Endothelial cell of umbilical vein (primary cell): ENCODE data around the gene BCL2L14. TPM values are rescaled to one million over a fixed set of nuclear protein-coding genes. Genes with fewer than 3 reads are reported as not detected.

Experiments used
- BruUV-seq: library from RNA; stranded (reverse); fragments of 400-500 nt; replicated peaks from 2 replicates; lab custom pipeline; 2021; lab: Mats Ljungman, UMichigan
- CTCF ChIA-PET: fragments of 300-600, 350-600 bp; sonication (Branson Sonifier 250); formaldehyde crosslinking; loops from one replicate; lab custom pipeline; 2021; ENCODE audit warnings: antibody characterized with exemption, inconsistent platforms; lab: Charles Lee
- POLR2A ChIA-PET: fragments of 300-600, 350-600 bp; sonication (Branson Sonifier 250); formaldehyde crosslinking; loops from one replicate; lab custom pipeline; 2021; ENCODE audit warnings: antibody characterized with exemption, inconsistent platforms; lab: Charles Lee
- DNase-seq: peaks from one replicate; pipeline ENCODE4 v3.0.0-alpha.2; 2011; ENCODE audit warnings: low read depth, low spot score
- FAIRE-seq: peaks from 2 replicates; lab custom pipeline; 2011; peaks lifted over from hg19 to GRCh38; lab: Jason Lieb, UNC
- H2AFZ ChIP-seq: 2 replicates; pipeline ENCODE4 v1.6.0; 2012; ENCODE audit warnings: low read depth, low read length, control low read depth, inconsistent platforms
- H3K27ac ChIP-seq: 2 replicates; pipeline ENCODE4 v1.5.1; 2011; ENCODE audit warnings: low read depth, mild to moderate bottlenecking, control low read depth, low read length, moderate library complexity; ENCODE audit not compliant: insufficient read depth
- H3K27me3 ChIP-seq, 2 experiments: 2 replicates each; pipeline versions ENCODE4 v1.6.0 to v1.6.1; 2011; ENCODE audit warnings: low read length in 2 of 2, mixed read lengths in 1 of 2; ENCODE audit not compliant: control insufficient read depth in 2 of 2, insufficient read depth in 2 of 2
- H3K36me3 ChIP-seq, 2 experiments: 2 replicates in 1 of 2; 3 replicates in 1 of 2; pipeline ENCODE4 v1.5.1; 2011; ENCODE audit warnings: low read length in 2 of 2, mild to moderate bottlenecking in 1 of 2, moderate library complexity in 1 of 2; ENCODE audit not compliant: control insufficient read depth in 2 of 2, insufficient read depth in 2 of 2; ENCODE audit errors: extremely low read depth in 1 of 2
- H3K4me1 ChIP-seq: 3 replicates; pipeline ENCODE4 v1.5.1; 2011; ENCODE audit warnings: mild to moderate bottlenecking, low read length; ENCODE audit not compliant: control insufficient read depth, insufficient read depth; ENCODE audit errors: extremely low read depth
- H3K4me2 ChIP-seq: 2 replicates; pipeline ENCODE4 v1.6.1; 2011; ENCODE audit warnings: low read length, control low read depth, mixed read lengths; ENCODE audit not compliant: insufficient read depth
- H3K4me3 ChIP-seq, 3 experiments: fragments of 200-600 bp in 1 of 3; sonication (generic), shearing (Covaris generic) in 1 of 3; replicated peaks in 1 of 3; 2 replicates each; pipeline ENCODE4 v1.5.1; 2011 to 2016; ENCODE audit warnings: control low read depth in 3 of 3, low read length in 3 of 3, mild to moderate bottlenecking in 2 of 3, inconsistent platforms in 1 of 3, low read depth in 1 of 3, moderate library complexity in 1 of 3; ENCODE audit not compliant: insufficient read depth in 1 of 3
- H3K79me2 ChIP-seq: 2 replicates; pipeline ENCODE4 v1.6.0; 2012; ENCODE audit warnings: low read length, inconsistent platforms; ENCODE audit not compliant: control insufficient read depth, insufficient read depth
- H3K9ac ChIP-seq: replicated peaks from 2 replicates; pipeline ENCODE3; 2011; ENCODE audit warnings: low read length, control low read depth; ENCODE audit not compliant: insufficient read depth; ENCODE audit errors: extremely low read depth
- H3K9me1 ChIP-seq: replicated peaks from 3 replicates; pipeline ENCODE4 v1.6.0; 2011; ENCODE audit warnings: mild to moderate bottlenecking, low read length; ENCODE audit not compliant: control insufficient read depth, insufficient read depth; ENCODE audit errors: extremely low read depth
- H3K9me3 ChIP-seq: replicated peaks from 2 replicates; pipeline ENCODE4 v1.5.1; 2012; ENCODE audit warnings: low read length, inconsistent platforms; ENCODE audit not compliant: control insufficient read depth, insufficient read depth
- H4K20me1 ChIP-seq: replicated peaks from 2 replicates; pipeline ENCODE3; 2011; ENCODE audit warnings: mild to moderate bottlenecking, low read length; ENCODE audit not compliant: control insufficient read depth, insufficient read depth; ENCODE audit errors: extremely low read depth
- EZH2 ChIP-seq: IDR thresholded peaks from 2 replicates; pipeline ENCODE4 v1.6.1; 2012; ENCODE audit warnings: borderline replicate concordance, low read depth, mild to moderate bottlenecking, moderate library complexity, low read length, inconsistent platforms; ENCODE audit not compliant: severe bottlenecking
- FOS ChIP-seq: IDR thresholded peaks from 2 replicates; pipeline ENCODE4 v1.6.1; 2011; ENCODE audit warnings: mild to moderate bottlenecking, low read length, moderate library complexity, borderline replicate concordance; ENCODE audit not compliant: insufficient read depth
- GATA2 ChIP-seq: IDR thresholded peaks from 2 replicates; pipeline ENCODE4 v1.7.0; 2011; ENCODE audit warnings: low read depth, mild to moderate bottlenecking, moderate library complexity, mixed read lengths, low read length; ENCODE audit not compliant: insufficient read length, insufficient read depth
- JUN ChIP-seq: IDR thresholded peaks from 2 replicates; pipeline ENCODE4 v1.6.1; 2011; ENCODE audit warnings: borderline replicate concordance, low read depth; ENCODE audit not compliant: insufficient read length, insufficient read depth
- MYC ChIP-seq: IDR thresholded peaks from one replicate; pipeline ENCODE4 v1.6.1; 2011; ENCODE audit warnings: mild to moderate bottlenecking, low read depth, low read length
- POLR2A ChIP-seq: IDR thresholded peaks from 2 replicates; pipeline ENCODE4 v1.6.1; 2012; ENCODE audit warnings: low read depth, mild to moderate bottlenecking, control low read depth, low read length
- POLR2AphosphoS5 ChIP-seq: IDR thresholded peaks from 2 replicates; pipeline ENCODE4 v1.6.1; 2012; ENCODE audit warnings: low read depth, mild to moderate bottlenecking, control low read depth, low read length, moderate library complexity; ENCODE audit not compliant: insufficient read depth
- dilution Hi-C: fragments of 300-500 bp; cut with MboI; formaldehyde crosslinking; loops from one replicate; pipeline ENCODE4 v1.15.0; 2019; ENCODE audit warnings: low sequenced_read_pairs; ENCODE audit not compliant: extremely low pct_ligation_motif_present
- intact Hi-C: fragments of 100-400 bp; cut with micrococcal nuclease; formaldehyde crosslinking; loops from one replicate; pipeline ENCODE4 v1.10.0; 2022
- polyA plus RNA-seq, 4 experiments: library from polyadenylated mRNA; depleted of rRNA in 3 of 4; stranded (reverse) in 3 of 4; unstranded in 1 of 4; fragments of >200 nt; gene quantifications; 2 replicates each; pipeline versions ENCODE4 v1.2.1 to v1.2.3, GENCODE V29; 2011 to 2012; ENCODE audit warnings: missing spikeins in 1 of 4
- total RNA-seq: library from RNA; stranded (reverse); gene quantifications from 2 replicates; pipeline ENCODE4 v1.2.3, GENCODE V29; 2021
- TF ChIP-seq, protein P1 (sequence below): IDR thresholded peaks from 2 replicates; pipeline ENCODE4 v1.6.1; 2011; ENCODE audit not compliant: insufficient read depth, insufficient read length
- TF ChIP-seq, protein P2 (sequence below), 2 donors: IDR thresholded peaks; 1 replicate in 1 of 2; 2 replicates in 1 of 2; pipeline ENCODE4 v1.5.1; 2011; ENCODE audit warnings: low read length in 2 of 2, mild to moderate bottlenecking in 2 of 2, moderate library complexity in 2 of 2, control low read depth in 1 of 2, inconsistent platforms in 1 of 2, low read depth in 1 of 2; ENCODE audit not compliant: insufficient read depth in 1 of 2; ENCODE audit errors: extremely low read depth in 1 of 2

BCL2L14 gene
- total and polyA plus RNA-seq, 2 donors (not counting 3 experiments of a cell fraction or from before 2014, with no cell fraction given), result not detected

DNA sequence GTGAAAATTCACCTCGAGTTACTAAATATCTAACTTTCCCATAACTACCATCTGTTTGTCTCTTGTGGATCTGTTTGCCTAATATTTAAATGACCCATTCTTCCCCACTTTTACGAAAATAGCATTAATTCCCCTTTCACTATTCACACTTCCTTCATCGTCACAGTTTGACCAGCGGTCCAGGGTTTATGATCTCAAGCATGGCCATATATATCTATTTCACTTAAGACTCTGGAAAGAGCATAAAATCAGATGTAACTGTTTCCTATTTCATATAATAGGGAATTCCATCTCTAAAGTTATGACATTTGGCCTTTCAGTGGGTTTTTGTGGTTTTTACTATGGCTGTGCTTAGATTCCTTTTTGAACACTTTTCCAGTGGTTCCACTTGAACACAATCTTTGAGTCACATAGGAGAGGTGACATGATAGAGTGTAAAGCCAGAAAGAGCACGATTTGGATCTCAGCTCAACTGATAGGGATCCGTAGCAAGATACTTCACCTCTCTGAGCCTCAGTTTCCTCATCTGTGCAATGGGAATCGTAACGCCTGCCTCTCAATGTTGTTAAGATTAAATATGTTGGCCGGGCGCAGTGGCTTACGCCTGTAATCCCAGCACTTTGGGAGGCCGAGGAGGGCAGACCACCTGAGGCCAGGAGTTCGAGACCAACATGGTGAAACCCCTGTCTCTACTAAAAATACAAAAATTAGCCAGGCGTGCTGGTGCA lies 754 bp upstream of the BCL2L14 start:
- no peaks in the 10 kb centered on the region for H3K9me3 ChIP-seq
- no peaks in the 10 kb centered on the region for H3K79me2 ChIP-seq
- ChIA-PET POLR2A (no interaction called here), CTCF (no interaction called here)
- no peaks in the 10 kb centered on the region for H3K36me3 ChIP-seq
- FAIRE-seq (no peak), DNase-seq (no peak)
- TF ChIP-seq JUN (no peak), POLR2AphosphoS5 (no peak), MYC (no peak), EZH2 (no peak), FOS (no peak), POLR2A (no peak), GATA2 (no peak)
- TF ChIP-seq, protein P1, sequence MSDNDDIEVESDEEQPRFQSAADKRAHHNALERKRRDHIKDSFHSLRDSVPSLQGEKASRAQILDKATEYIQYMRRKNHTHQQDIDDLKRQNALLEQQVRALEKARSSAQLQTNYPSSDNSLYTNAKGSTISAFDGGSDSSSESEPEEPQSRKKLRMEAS, result no peak
- TF ChIP-seq, protein P2, sequence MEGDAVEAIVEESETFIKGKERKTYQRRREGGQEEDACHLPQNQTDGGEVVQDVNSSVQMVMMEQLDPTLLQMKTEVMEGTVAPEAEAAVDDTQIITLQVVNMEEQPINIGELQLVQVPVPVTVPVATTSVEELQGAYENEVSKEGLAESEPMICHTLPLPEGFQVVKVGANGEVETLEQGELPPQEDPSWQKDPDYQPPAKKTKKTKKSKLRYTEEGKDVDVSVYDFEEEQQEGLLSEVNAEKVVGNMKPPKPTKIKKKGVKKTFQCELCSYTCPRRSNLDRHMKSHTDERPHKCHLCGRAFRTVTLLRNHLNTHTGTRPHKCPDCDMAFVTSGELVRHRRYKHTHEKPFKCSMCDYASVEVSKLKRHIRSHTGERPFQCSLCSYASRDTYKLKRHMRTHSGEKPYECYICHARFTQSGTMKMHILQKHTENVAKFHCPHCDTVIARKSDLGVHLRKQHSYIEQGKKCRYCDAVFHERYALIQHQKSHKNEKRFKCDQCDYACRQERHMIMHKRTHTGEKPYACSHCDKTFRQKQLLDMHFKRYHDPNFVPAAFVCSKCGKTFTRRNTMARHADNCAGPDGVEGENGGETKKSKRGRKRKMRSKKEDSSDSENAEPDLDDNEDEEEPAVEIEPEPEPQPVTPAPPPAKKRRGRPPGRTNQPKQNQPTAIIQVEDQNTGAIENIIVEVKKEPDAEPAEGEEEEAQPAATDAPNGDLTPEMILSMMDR (IDR thresholded peaks at IDR 0.05; ENCODE audit: extremely low read depth in 1 of 2, insufficient read depth in 1 of 2, low read depth in 1 of 2, low read length in 2 of 2), result no peak
- no peak overlapping the region for H3K4me2 ChIP-seq
- no peak overlapping the region for H3K9ac ChIP-seq
- no peak overlapping the region for H3K4me3 ChIP-seq
- H3K4me1 ChIP-seq, result no peaks in the 10 kb centered on the region
- dilution Hi-C loops, result no loop called here
- H3K27me3 ChIP-seq, result peaks cover 12 to 17% of the 10 kb centered on the region in 2 experiments
- intact Hi-C loops, result no loop called here
- H4K20me1 ChIP-seq, result no peaks in the 10 kb centered on the region
- no peak overlapping the region for H3K27ac ChIP-seq
- no peaks in the 10 kb centered on the region for H3K9me1 ChIP-seq
- H2AFZ ChIP-seq, result no peak overlapping the region
- no TSS peak for BruUV-seq
